GM12878 (cell line): Measurements from ENCODE around the gene VIPR2. TPM values are rescaled to one million over a fixed set of nuclear protein-coding genes. Genes with fewer than 3 reads are reported as not detected.
A peak's percentile ranks its signal among the peaks of the same experiment; 100 is the strongest.

Source experiments
- ATAC-seq: fragments of 200-7000 bp; cut with Tn5 transposase; 3 replicates; pipeline ENCODE4 v1.9.1; 2020; ENCODE audit warnings: mild to moderate bottlenecking, moderate library complexity
- BruUV-seq: library from RNA; stranded (reverse); fragments of 400-500 nt; replicated peaks from 2 replicates; lab custom pipeline; 2021; lab: Mats Ljungman, UMichigan
- CTCF ChIA-PET: fragments of 300-600 bp; sonication (Branson Sonifier 250); formaldehyde crosslinking; extraction: SDS; loops from one replicate; lab custom pipeline; 2021; ENCODE audit warnings: inconsistent platforms; lab: Yijun Ruan, JAX
- POLR2A ChIA-PET: fragments of 350-600 bp; formaldehyde crosslinking; extraction: SDS; loops from one replicate; lab custom pipeline; 2021; ENCODE audit warnings: inconsistent platforms; lab: Charles Lee
- RAD21 ChIA-PET: fragments of 300-600 bp; sonication (Branson Sonifier 250); formaldehyde crosslinking; loops from one replicate; lab custom pipeline; 2023; ENCODE audit warnings: antibody characterized with exemption; ENCODE audit not compliant: unreplicated experiment; lab: Charles Lee
- SMC1A ChIA-PET: fragments of 300-600 bp; sonication (Branson Sonifier 250); formaldehyde crosslinking; loops from one replicate; lab custom pipeline; 2023; ENCODE audit not compliant: unreplicated experiment, uncharacterized antibody; lab: Charles Lee
- DNase-seq: peaks from one replicate; pipeline ENCODE4 v3.0.0-alpha.2; 2011; ENCODE audit warnings: low read depth, low spot score
- FAIRE-seq: peaks from 3 replicates; lab custom pipeline; 2011; peaks lifted over from hg19 to GRCh38; lab: Jason Lieb, UNC
- H2AFZ ChIP-seq: 2 replicates; pipeline ENCODE4 v1.6.0; 2011; ENCODE audit warnings: low read depth, low read length, control low read depth; ENCODE audit not compliant: control insufficient read depth
- H3K27ac ChIP-seq: 2 replicates; pipeline ENCODE4 v1.5.1; 2011; ENCODE audit warnings: control low read depth; ENCODE audit not compliant: control insufficient read depth, insufficient read depth
- H3K27me3 ChIP-seq, 2 experiments: replicated peaks in 1 of 2; 2 replicates each; pipeline versions ENCODE4 v1.6.0 to v1.6.1; 2011; ENCODE audit warnings: low read length in 1 of 2; ENCODE audit not compliant: control insufficient read depth in 2 of 2, insufficient read depth in 2 of 2
- H3K36me3 ChIP-seq, 2 experiments: 2 replicates each; pipeline ENCODE4 v1.5.1; 2011; ENCODE audit warnings: low read length in 1 of 2; ENCODE audit not compliant: control insufficient read depth in 2 of 2, insufficient read depth in 2 of 2
- H3K4me1 ChIP-seq: 2 replicates; pipeline ENCODE4 v1.6.1; 2011; ENCODE audit warnings: mild to moderate bottlenecking, low read length, moderate library complexity, mixed read lengths; ENCODE audit not compliant: control insufficient read depth, insufficient read depth
- H3K4me2 ChIP-seq: 2 replicates; pipeline ENCODE4 v1.6.0; 2011; ENCODE audit warnings: control low read depth; ENCODE audit not compliant: control insufficient read depth, insufficient read depth
- H3K4me3 ChIP-seq: fragments of 200-600 bp; sonication (generic); 2 replicates; pipeline ENCODE4 v1.5.1; 2016
- H3K79me2 ChIP-seq: 2 replicates; pipeline ENCODE4 v1.6.0; 2011; ENCODE audit warnings: low read length; ENCODE audit not compliant: control insufficient read depth, insufficient read depth
- H3K9ac ChIP-seq: 2 replicates; pipeline ENCODE4 v1.8.0; 2011; ENCODE audit warnings: low read length, control low read depth, mixed read lengths; ENCODE audit not compliant: control insufficient read depth, insufficient read depth
- H3K9me3 ChIP-seq: replicated peaks from 3 replicates; pipeline ENCODE4 v1.5.1; 2011; ENCODE audit warnings: mild to moderate bottlenecking, low read length; ENCODE audit not compliant: control insufficient read depth, insufficient read depth
- H4K20me1 ChIP-seq: 2 replicates; pipeline ENCODE4 v1.6.0; 2011; ENCODE audit not compliant: control insufficient read depth, insufficient read depth
- BHLHE40 ChIP-seq, 2 experiments: fragments of 450-650 bp in 1 of 2; IDR thresholded peaks; 2 replicates each; pipeline ENCODE4 v1.6.1; 2011 to 2017; ENCODE audit warnings: low read depth in 2 of 2, borderline replicate concordance in 1 of 2, improper control_type of control experiment in 1 of 2, low read length in 1 of 2, mild to moderate bottlenecking in 1 of 2
- CBX3 ChIP-seq: fragments of 200-600 bp; sonication (generic); IDR thresholded peaks from 2 replicates; pipeline ENCODE4 v1.6.1; 2016; ENCODE audit warnings: low read depth, borderline replicate concordance
- CREB1 ChIP-seq: IDR thresholded peaks from 2 replicates; pipeline ENCODE4 v1.6.1; 2012; ENCODE audit warnings: low read depth, mild to moderate bottlenecking, inconsistent platforms
- GATAD2B ChIP-seq: fragments of 450-650 bp; conservative IDR thresholded peaks from 2 replicates; pipeline ENCODE4 v1.6.1; 2017; ENCODE audit warnings: low read depth, mild to moderate bottlenecking, moderate library complexity
- HDGF ChIP-seq: fragments of 450-650 bp; IDR thresholded peaks from 2 replicates; pipeline ENCODE4 v1.6.1; 2016; ENCODE audit warnings: antibody characterized with exemption
- MEF2B ChIP-seq: fragments of 450-650 bp; IDR thresholded peaks from 2 replicates; pipeline ENCODE4 v1.6.1; 2018; ENCODE audit warnings: mild to moderate bottlenecking, moderate library complexity; ENCODE audit not compliant: partially characterized antibody, poor library complexity, severe bottlenecking
- NFYB ChIP-seq: IDR thresholded peaks from 2 replicates; pipeline ENCODE4 v1.6.1; 2011; ENCODE audit warnings: low read depth, mild to moderate bottlenecking, low read length, improper control_type of control experiment, moderate library complexity; ENCODE audit not compliant: insufficient read depth
- RFX5 ChIP-seq: IDR thresholded peaks from 2 replicates; pipeline ENCODE4 v1.6.1; 2011; ENCODE audit warnings: low read depth, low read length, improper control_type of control experiment
- SREBF2 ChIP-seq: IDR thresholded peaks from 2 replicates; pipeline ENCODE4 v1.6.1; 2012; ENCODE audit warnings: mild to moderate bottlenecking, low read length
- TCF12 ChIP-seq: IDR thresholded peaks from 2 replicates; pipeline ENCODE4 v1.6.1; 2011; ENCODE audit warnings: low read depth, mild to moderate bottlenecking, low read length
- WGBS: methylation state at CpG from one replicate; pipeline ENCODE4 v1.1.6; 2016; ENCODE audit warnings: low lambda C conversion rate; ENCODE audit not compliant: insufficient replicate concordance, insufficient coverage; ENCODE audit errors: missing lambda C conversion rate; 5-methylcytosine and 5-hydroxymethylcytosine counted together
- in situ Hi-C: fragments of 300-500 bp; cut with MboI; formaldehyde crosslinking; loops from 9 replicates; pipeline ENCODE4 v1.14.3; 2018; ENCODE audit warnings: mixed read lengths
- intact Hi-C: fragments of 100-400 bp; cut with micrococcal nuclease; formaldehyde crosslinking; loops from one replicate; pipeline ENCODE4 v1.14.2; 2022; ENCODE audit not compliant: unreplicated experiment
- polyA plus RNA-seq, 11 experiments: library from polyadenylated mRNA; depleted of rRNA in 4 of 11; unstranded in 6 of 11; stranded (reverse) in 5 of 11; fragments of >200 nt; fragmentation: Nextera tagmentation in 4 of 11; fragmentation: Illumina TruSeq in 1 of 11; extraction: Ambion mirVana in 4 of 11; extraction: Trizol in 1 of 11; gene quantifications; 1 replicate in 1 of 11; 2 replicates in 10 of 11; pipeline versions ENCODE4 v1.2.1 to v1.2.3, GENCODE V29; 2011 to 2016; ENCODE audit warnings: inconsistent platforms in 2 of 11, missing spikeins in 2 of 11, low read depth in 1 of 11
- total RNA-seq, 4 experiments: library from RNA; depleted of rRNA in 3 of 4; stranded (reverse); fragments of >200 nt in 3 of 4; fragmentation: Illumina TruSeq in 1 of 4; extraction: Trizol in 1 of 4; gene quantifications; 2 replicates each; pipeline versions ENCODE4 v1.2.1 to v1.2.3, GENCODE V29; 2013 to 2021
- TF ChIP-seq, protein P1 (sequence below): fragments of 450-650 bp; IDR thresholded peaks from 2 replicates; pipeline ENCODE4 v1.6.1; 2017; ENCODE audit warnings: low read depth, mild to moderate bottlenecking, moderate library complexity
- TF ChIP-seq, protein P2 (sequence below): fragments of 450-650 bp; IDR thresholded peaks from 2 replicates; pipeline ENCODE4 v1.6.1; 2016; ENCODE audit warnings: mild to moderate bottlenecking

Gene VIPR2
- total and polyA plus RNA-seq, 10 of the 15 experiments (the other 5 are each of a cell fraction or from before 2014, with no cell fraction given), result not detected

DNA sequence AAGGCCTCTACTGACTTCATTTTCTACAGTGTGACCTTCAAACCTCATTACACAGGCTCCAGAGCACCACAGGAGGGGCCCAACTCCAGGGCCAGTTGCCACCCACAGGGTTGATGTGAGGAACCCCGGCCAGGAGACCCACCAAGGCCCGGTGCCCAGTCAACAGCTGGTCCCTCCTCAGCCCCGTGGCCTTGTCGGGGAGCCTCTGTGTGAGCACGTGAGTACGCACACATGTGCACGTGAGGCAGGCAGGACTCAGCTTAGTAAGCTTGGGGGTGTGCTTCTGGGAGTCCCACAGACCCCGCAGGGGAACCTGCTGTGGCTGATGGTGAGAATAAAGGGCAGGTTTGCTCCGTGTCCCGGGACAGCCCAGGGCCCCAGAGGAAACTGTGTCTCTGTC, 104.5 kb downstream of the VIPR2 start:
- Histone ChIP-seq H3K36me3 (no peaks in the 10 kb centered on the region), H3K4me1 (no peaks in the 10 kb centered on the region), H3K4me2 (no peak overlapping the region), H4K20me1 (no peaks in the 10 kb centered on the region), H3K9me3 (no peaks in the 10 kb centered on the region; the same call in 2 of the 3 replicates), H3K79me2 (no peaks in the 10 kb centered on the region), H2AFZ (no peak overlapping the region), H3K9ac (no peak overlapping the region), H3K27ac (no peak overlapping the region), H3K27me3 (no peaks in the 10 kb centered on the region), H3K4me3 (no peak overlapping the region)
- FAIRE-seq (no peak), DNase-seq (no peak), ATAC-seq (no peak)
- 30% methylated on average over 10 of the region's 10 CpGs for WGBS
- CTCF ChIA-PET, result no interaction called here
- RAD21 ChIA-PET, result no interaction called here
- BruUV-seq, result no TSS peak
- POLR2A ChIA-PET, result no interaction called here
- intact Hi-C loops (no loop called here), in situ Hi-C loops (no loop called here)
- no peak for TF ChIP-seq NFYB
- 0 out of 4 replicates have a peak, but pooled peaks of 1 of the 2 experiments have one; percentile 12 for TF ChIP-seq BHLHE40 (IDR thresholded peaks at IDR 0.05; ENCODE audit: borderline replicate concordance in 1 of 2, low read depth in 2 of 2, low read length in 1 of 2)
- SMC1A ChIA-PET, result no interaction called here

DNA sequence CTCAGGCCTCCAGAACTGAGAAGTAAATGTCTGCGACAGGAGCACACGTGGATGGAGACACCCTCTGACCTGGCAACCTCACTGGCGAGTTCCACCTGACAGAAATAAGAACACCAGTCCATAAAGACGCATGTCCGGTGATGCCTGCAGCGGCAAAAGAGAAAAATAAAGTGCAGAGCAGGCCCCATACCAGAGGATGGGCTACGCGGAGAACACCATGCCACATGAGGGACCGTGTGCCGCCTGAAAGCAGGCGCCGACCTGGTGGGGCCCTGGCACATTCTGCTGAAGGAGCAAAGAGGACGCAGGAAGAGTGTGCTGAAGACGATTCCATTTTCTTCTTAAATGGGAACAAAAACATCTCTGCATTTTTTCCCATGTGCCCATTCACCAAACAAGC, 105.0 kb downstream of the VIPR2 start:
- intact Hi-C loops (no loop called here), in situ Hi-C loops (no loop called here)
- no peak overlapping the region for H3K4me2 ChIP-seq
- TF ChIP-seq, protein P1, sequence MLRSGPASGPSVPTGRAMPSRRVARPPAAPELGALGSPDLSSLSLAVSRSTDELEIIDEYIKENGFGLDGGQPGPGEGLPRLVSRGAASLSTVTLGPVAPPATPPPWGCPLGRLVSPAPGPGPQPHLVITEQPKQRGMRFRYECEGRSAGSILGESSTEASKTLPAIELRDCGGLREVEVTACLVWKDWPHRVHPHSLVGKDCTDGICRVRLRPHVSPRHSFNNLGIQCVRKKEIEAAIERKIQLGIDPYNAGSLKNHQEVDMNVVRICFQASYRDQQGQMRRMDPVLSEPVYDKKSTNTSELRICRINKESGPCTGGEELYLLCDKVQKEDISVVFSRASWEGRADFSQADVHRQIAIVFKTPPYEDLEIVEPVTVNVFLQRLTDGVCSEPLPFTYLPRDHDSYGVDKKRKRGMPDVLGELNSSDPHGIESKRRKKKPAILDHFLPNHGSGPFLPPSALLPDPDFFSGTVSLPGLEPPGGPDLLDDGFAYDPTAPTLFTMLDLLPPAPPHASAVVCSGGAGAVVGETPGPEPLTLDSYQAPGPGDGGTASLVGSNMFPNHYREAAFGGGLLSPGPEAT, result no peak
- TF ChIP-seq TCF12, result no peak
- TF ChIP-seq SREBF2, result no peak
- no peak for TF ChIP-seq CBX3
- no peak for TF ChIP-seq RFX5
- TF ChIP-seq, protein P2, sequence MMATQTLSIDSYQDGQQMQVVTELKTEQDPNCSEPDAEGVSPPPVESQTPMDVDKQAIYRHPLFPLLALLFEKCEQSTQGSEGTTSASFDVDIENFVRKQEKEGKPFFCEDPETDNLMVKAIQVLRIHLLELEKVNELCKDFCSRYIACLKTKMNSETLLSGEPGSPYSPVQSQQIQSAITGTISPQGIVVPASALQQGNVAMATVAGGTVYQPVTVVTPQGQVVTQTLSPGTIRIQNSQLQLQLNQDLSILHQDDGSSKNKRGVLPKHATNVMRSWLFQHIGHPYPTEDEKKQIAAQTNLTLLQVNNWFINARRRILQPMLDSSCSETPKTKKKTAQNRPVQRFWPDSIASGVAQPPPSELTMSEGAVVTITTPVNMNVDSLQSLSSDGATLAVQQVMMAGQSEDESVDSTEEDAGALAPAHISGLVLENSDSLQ, result no peak
- no peak for TF ChIP-seq HDGF
- TF ChIP-seq CREB1, result no peak
- TF ChIP-seq MEF2B, result no peak
- TF ChIP-seq GATAD2B, result no peak
- no peaks in the 10 kb centered on the region for H4K20me1 ChIP-seq
- SMC1A ChIA-PET, result no interaction called here
- no peaks in the 10 kb centered on the region for H3K79me2 ChIP-seq
- WGBS, result 59% methylated on average over 14 of the region's 14 CpGs
- H3K36me3 ChIP-seq, result no peaks in the 10 kb centered on the region
- DNase-seq (no peak), ATAC-seq (no peak), FAIRE-seq (no peak)
- no peaks in the 10 kb centered on the region for H3K4me1 ChIP-seq
- no peak overlapping the region for H3K27ac ChIP-seq
- RAD21 ChIA-PET, result no interaction called here
- BruUV-seq, result no TSS peak
- POLR2A ChIA-PET, result no interaction called here
- CTCF ChIA-PET, result no interaction called here
- H3K27me3 ChIP-seq, result no peaks in the 10 kb centered on the region
- no peaks in the 10 kb centered on the region; the same call in 2 of the 3 replicates for H3K9me3 ChIP-seq
- H3K9ac ChIP-seq, result no peak overlapping the region
- H3K4me3 ChIP-seq, result no peak overlapping the region
- no peak overlapping the region for H2AFZ ChIP-seq
